T-helper 9 cell (primary cell): ENCODE results near the gene SH2D7.
A peak's percentile ranks its signal among the peaks of the same experiment; 100 is the strongest.

Experiments
- DNase-seq: peaks from one replicate; pipeline ENCODE4 v3.0.0-alpha.2; 2020

Gene SH2D7

DNA sequence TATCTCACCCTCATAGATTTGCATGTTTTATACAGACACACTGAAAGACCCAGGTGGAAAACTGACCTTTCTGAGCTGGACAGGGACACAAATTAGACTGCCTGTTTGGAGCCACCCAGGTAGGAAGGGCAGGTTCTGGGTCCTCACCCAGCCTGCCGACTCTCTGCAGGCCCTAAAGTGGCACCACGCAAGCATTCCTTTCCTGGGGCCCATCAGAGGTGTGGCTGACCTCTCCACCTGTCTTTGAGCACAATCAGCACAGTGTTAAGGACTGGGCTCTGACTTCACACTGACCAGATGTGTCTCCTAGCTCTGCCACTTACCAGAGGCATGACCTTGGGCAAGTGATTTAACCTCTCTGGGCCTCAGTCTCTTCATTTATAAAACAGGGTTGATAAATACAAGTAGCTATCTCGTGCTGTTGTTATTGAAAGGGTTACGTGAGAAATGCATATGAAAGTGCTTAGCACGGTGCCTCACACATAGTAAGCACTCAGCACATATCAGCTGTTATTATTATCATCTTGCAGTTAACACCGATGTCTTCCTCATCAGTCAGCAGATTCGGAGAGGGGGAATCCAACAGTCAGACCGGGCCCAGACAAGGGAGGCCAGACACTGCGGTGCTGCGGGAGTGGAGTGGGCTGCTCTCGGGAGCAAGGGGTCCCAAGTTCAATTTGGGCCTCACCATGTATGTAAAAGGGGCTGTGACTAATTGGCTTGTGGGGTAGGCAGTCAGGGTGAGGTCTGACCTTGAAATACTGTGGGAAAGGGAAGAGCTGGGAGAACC is 12.9 kb upstream of the SH2D7 start:
- DNase-seq: no peak

DNA sequence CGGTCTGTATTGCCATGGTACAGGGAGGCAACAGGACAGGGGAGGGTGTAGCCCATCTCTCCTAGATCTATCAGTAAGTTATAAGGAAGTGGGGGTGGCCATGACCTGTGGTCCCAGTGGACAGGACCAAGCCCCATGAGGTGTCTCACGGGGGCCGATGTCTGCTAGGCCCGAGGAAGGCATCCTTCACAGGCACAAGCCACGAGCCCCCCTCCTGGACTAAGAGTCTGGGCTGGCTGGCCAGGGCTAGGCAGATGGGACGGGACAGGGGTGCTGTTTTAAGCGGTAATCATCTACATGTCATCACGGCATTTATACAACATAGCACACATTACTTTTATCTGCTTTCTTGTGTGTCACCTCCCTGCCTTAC is 12.3 kb upstream of the SH2D7 start:
- no peak for DNase-seq

DNA sequence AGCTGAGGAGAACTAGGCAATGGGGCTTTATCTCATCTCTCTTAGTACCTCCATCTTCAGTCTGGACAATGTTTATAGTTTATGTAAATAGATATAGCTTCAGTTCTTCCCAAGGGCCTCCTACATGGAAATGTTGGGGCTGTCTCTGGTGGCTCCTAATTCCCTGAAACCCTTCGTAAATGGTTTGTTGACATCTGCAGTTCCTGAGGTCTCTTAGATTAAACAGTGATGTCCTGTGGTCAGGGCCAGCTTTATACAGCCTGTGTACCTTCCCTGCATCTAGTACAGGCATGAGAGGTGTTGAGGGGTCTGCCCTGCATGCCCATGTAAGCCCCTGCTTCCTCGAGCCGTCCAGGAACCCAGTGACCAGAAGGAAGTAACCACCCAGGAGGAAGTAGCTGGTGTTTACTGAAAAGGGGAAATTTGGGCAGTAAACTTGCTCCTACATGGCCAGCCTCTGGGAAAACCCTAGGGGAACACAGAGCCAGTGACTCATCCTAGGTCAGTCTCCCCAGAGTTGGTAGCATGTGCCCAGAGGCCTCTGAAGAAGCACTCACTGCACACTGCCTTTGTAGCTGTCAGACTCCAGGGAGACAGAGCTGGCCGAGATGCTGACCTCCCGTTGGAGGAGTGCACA is 10.1 kb upstream of the SH2D7 start:
- DNase-seq: no peak

DNA sequence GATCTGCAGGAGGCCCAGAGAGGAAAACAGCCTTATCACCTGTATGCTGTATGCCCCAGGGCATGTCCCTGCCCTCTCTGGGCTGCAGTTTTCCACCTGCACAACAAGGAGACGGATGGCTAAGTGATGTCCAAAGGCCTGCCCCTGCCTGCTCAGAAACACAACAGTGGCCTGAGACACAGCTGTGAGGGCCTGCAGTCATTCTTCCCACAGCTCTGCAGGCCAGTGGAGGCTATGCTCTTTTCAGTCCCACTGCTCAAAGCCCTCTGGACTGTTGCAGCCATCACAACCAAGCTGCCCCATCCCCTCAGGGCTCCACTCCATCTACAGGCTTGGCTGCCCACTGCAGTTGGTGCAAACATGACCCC is 9.6 kb upstream of the SH2D7 start:
- no peak for DNase-seq

DNA sequence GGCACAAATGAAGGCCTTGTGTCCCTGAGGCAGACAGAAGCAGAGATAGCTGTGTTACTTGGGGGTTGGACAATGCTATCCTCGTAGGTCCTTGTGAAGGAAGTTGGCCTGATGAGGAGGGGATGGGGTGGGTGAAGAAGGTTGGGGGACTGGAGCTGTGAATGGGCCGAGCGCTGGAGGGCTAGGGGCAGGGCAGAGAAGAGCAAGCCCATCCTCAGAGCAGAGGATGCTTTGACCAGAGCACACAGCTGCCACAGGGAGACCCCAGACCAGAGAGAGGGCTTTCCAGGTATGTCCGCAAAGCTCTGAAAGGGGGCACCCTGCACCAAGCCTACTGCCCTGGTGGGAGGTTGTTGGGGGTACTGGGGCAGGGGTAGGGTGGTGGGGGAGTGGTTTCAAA is 9.2 kb upstream of the SH2D7 start:
- DNase-seq: no peak

DNA sequence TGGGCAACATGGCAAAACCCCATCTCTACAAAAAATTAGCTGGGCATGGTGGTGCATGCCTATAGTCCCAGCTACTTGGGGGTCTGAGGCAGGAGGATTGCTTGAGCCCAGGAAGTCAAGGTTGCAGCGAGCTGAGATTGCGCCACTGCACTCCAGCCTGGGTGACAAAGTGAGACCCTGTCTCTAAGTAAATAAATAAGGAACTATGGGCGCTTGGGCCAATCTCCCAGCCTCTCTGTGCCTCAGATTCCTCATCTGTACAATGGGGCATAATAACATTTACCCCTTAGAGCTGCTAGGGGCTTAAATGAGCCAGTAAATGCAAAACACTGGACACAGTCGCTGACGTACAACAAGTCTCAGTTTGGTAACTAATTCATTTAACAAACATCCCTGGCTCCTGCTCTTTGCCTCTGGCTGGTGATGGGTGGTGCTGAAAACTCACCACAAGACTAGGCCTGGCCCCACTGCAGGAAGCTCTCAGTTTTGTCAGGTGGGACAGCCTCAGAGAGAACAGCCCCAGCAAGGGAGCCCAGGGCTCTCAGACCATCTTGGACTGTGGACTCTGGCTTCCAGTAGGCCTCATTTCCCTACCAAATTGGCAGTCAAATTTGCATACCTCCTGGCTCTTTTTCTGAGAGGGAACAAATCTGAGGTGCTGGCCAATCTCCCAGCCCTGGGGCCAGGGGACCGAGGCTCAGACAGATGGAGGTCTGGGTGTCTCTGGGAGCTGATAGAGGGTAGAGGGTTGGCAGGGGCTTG is 8.5 kb upstream of the SH2D7 start:
- no peak for DNase-seq

DNA sequence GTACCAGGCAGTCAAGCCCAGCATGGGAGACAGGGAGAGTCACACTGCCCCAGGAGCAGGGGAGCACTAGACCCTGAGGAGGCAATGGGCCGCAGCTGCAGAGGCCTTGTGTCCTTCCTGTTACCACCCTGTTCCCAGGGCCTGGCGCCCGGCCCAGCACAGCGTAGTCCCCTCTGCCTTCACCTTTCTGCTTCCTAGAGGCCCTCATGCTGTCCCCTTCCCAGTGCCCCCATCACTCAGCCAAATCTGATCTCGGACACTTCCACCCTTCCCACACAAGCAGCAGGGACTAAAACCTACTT is 8.0 kb upstream of the SH2D7 start:
- no peak for DNase-seq

DNA sequence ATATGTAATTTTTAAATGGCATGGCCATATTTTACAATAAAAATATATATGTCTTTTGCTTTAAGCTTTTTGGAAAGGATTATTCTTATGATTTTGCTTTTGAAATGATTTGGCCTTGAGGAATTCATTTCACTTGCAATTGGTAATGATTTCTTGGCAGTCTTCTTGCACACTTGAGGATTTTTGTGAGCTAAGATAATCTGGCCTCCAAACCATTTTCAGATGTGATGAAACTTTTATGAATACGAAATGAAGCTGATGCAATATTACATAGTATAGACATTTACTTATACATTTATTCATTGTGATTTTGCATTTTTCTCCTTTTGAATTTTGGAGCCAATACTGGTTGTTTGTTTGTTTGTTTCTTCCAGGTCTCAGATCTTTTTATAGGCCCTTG is 6.4 kb upstream of the SH2D7 start:
- no peak for DNase-seq

DNA sequence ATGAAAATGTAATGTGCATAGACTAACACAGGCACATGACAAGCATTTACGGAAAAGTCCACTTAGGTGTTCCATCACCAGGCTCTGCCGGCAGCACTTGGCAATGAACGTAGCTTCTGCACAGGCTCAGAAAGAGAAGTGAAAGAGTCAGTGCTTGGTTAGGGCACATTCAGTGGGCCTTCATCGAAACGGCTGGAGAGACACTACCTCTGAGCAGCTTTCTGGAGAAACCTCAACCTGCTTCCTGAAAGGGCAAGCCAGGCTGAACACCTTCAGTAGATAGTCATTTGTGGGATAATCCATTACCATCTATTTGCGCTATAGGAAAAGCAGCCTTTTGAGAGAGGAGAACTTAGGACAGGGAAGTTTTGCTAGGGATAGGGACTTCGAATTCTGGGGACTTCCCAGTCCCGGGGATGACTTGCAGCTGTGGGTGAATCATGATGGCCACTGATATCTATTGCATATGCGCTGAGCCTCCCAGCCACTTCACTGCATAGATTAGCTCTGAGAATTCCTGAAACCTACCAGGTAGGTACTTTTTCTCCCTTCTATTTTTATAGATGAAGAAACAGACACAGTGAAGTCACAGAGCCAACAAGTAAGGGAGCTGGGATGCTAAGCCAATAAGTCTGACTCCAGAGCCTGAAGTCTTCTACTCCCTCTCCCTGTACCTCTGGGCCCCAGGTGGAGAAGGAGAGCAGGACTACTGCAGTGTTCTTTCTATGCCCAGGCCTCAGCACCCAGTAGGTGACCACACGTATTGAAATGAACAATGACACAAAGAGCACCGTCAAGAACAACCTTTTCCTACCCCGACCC is 4.2 kb upstream of the SH2D7 start:
- no peak for DNase-seq

DNA sequence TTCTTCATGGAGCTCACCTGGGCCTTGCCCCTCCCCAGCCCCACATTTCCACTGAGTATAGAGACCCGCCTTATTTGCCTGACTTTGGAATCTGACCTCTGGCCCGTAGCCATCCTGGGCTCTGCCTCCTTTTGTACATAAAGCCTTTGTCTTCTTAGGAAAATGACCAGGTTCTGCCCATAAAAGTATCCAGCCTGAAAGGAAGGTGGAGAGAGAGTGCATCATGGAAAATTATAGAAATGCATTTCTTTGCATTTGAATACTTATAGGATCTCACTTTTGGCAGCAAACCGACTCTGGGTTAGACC is 3.6 kb upstream of the SH2D7 start:
- DNase-seq: no peak

DNA sequence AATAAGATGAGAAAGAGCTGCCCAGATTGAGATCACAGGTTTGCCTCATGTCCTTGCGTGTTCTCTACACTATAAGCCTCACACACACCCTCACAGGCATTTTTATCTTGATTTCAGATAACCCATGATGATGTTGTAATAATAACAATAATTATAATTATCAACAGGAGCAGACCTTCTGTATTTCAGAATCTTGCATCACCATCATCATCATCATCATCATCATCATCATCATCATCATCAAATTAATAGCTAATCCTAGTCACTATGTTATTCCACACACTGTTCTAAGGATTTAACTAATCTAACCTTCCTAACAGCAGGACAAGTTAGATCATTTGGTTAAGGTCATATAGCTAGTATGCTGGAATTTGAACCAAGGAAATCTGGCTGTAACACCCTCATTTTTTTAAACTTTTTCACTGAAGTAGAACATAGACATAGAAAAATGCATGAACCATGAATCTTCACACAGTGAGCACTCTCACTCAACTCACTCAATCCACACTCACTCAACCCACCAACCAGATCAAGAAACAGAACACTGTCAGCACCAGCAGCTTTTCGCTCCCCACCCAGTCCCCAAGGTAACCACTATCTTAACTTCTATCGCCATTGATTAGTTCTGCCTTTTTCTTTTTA is 1.8 kb upstream of the SH2D7 start:
- no peak for DNase-seq

DNA sequence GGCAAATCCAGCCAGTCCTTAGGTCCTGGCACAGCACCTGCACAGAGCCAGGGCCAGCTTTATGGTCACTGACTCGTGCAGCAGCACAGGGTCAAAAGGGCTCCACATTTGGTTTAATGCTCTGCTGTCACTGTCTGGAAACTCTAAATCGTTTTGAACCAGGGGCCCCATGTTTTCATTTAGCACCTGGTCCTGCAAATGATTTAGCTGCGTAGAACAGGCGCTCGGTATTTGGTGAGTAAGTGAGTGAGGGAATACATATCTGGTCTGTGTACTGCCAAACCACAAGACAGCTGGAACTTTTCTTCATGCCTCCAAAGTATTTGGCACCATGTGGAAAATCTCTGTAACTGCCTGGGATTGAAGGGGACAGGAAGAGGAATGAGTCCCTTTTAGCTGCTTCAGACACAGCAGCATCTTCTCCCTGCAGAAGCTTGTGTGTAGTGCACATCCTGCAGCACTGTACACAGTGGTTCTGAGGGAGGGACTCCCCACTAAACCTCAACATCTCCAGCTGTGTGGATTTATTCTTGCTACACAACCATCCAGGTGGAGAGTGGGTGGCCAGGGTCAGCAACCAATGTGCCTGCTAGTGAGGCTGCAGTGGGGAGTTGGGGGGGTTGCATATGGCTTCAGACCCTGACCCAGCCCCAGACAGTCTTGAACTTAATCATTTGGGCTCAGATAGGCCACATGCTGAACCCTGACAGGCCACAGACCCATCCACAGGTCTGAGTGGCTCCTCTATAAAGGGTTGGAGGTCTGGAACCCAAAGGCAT is 1.1 kb downstream of the SH2D7 start:
- no peak for DNase-seq

DNA sequence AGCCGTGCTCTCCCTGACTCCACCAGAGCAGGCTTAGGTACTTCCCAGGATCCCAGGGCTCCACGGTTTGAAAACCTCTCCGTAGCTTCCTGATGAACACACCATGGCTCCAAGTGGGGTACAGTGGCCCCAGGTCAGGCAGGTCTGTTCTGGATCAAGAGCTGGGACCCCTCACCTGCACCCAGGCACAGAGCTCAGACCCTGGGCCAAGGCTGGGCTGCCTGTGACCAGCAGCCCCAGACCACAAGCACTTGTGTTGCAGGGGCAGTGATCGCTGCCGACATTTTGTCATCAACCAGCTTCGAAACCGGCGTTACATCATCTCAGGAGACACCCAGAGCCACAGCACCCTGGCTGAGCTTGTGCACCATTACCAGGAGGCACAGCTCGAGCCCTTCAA is 5.3 kb downstream of the SH2D7 start:
- no peak for DNase-seq

DNA sequence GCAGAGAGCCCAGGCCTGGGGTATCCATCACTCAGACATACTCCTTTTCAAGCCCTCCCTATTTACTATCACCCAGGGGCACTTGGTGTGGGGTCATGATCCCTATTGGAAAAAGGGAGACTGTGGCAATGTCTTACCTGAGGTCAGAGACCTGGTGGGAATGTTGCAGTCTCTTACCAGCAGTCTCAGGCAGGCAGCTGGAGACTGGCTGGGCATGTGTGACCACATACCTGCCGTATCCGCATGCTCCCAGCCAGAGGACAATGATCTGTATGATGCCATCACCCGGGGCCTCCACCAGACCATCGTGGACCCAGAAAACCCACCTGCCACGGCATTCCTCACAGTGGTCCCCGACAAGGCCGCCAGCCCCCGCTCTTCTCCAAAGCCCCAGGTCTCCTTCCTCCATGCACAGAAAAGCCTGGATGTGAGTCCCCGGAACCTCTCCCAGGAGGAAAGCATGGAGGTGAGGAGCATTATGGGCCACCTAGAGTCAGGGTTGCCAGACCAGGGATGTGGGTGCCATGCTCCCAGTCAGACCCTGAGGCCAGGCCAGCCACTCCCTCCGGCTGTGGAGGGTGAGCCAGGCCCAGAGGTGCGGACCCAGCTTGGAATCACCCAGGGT is 5.9 kb downstream of the SH2D7 start:
- no peak for DNase-seq

DNA sequence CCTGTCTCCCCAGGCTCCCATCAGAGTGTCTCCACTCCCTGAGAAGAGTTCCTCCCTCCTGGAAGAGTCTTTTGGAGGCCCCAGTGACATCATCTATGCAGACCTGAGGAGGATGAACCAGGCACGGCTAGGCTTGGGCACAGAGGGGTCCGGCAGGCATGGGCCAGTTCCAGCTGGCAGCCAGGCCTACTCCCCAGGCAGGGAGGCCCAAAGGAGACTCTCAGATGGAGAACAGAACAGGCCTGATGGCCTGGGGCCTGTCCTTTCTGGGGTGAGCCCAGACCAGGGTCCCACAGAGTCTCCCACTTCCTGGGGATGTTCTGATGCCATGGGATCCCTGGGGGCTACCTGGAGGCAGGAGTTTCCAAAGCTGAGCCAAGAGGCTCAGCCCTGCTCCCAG is 8.5 kb downstream of the SH2D7 start:
- DNase-seq: no peak

DNA sequence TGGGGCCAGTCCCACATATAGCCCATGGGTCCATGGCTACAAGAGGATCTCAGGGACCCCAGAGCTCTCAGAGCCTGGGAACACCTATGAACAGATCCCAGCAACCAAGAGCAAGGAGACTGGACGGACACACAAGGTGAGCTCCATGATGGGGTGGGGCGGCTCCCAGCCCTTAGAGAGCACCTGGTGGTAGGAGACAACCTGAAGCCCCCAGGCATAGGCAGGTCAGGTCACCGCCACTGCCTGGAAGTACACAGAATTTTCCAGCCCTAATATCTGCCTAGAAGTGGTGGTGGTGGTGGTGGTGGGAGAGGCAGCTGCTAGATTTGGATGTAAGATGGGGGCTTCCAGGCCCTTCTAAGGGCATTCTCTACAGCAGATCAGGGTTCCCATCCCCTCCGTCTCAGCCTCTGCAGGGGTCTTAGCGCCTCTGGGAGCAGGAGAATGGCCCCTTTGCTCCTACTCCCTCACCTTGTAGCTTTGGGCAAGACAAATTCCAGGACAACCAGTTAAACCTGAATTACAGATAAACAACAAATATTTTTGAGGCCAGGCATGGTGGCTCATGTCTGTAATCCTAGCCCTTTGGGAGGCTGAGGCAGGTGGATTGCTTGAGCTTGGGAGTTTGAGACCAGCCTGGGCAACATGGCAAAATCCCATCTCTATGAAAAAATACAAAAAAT is 9.2 kb downstream of the SH2D7 start:
- DNase-seq: no peak

DNA sequence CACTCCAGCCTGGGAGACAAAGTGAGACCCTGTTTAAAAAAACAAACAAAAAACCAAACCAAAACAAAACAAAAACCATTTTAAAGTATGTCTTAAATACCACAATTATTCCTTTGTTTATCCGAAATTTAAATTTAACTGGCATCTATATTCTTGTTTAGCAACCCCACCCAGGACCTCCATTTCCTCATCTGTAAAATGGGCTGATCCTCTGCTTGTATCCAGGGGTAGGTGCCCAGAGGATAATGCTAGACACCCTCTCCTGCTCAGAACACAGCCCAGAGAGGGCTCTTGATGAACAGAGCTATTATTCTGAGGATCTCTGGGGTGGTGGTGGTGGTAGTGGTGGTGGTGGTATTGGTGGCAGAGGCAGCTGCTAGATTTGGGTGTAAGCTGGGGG is 9.8 kb downstream of the SH2D7 start:
- no peak for DNase-seq

DNA sequence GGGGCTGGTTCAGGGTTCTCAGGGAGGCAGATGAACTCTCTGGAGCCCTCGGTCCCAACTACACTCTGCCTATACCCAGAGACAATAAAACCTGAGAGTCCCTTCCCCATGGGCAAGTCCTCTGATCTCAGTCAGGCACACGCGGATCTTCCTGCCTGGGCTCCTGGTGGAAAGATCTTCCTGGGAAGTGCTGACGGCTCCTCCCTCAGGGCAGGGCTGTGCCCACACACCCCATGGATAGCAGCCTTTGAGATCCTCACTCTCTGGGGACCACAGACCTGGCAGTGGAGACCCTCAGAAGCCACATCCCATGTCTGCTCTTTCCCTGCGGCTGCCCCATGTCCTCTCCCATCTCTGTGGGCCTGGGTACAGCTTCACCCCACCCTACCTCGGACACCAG is 10.4 kb downstream of the SH2D7 start:
- DNase-seq: no peak

DNA sequence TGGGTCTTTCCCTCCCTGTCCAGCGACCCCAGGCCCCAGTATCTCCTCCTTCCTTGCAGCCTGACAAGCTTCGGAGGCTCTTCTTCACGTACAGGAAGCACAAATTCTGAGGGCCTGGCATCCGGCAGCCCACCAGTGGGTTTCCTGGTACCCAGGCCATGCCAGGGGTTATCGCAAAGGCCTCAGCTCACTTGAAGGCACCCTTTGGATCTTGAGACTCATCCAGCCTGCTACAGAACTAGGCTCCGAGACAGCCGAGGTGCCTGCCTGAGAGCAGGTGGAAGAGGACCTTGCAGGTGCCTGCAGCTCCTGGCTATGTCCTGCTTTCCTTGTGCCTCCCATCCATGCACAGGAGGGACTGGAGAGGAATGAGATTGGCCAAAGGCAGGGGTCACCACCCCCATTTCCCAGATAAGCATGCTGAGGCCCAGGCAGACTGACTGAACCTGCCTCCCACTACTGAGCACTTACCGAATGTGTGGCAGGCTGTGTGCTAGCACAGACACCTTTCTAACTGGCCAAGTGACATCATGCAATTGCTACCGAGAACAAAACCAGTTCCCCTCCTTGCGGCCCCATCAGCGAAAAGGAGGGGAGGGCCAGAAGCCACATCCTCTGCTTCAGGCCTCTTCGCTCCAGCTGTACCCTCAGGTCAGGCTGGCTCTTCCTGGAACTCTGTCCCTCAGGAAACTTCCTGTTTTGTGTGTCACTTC is 11.2 kb downstream of the SH2D7 start:
- peak; percentile 26 for DNase-seq

DNA sequence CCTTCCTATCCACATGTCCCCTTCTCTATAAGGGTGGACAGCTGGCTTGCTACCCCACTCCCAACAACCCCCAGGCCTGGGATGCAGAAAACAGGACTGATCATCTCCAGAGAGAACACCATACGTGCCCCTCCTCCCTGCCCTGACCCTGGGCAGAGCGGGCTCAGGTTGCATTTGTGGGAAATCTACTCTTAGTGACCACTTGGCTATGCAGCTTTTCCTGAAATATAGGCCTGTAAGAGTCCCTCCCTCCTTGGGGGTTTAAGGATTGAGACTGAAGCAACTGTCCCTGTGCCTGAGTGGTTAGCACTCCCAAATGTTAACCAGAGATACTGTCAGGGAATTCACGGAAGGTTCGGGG is 11.7 kb downstream of the SH2D7 start:
- no peak for DNase-seq
